ENCODE measurements around the gene MICB. TPM values are rescaled to one million over a fixed set of nuclear protein-coding genes. Genes with fewer than 3 reads are reported as not detected.

The MICB gene
- 3.6 TPM for total RNA-seq

GRCh38 chr6:31497531-31498476 lies at the start of gene MICB:
MICB (plus strand) TSS chr6:31498145; CDS start chr6:31498194, 49 bp downstream.

GRCh38 chr6:31528821-31529328 lies 30.9 kb downstream of the MICB start, which contains the start of gene MCCD1:
MCCD1 (plus strand) TSS chr6:31528962; CDS start chr6:31529015, 53 bp downstream.

GRCh38 chr6:31541658-31542521 lies 43.9 kb downstream of the MICB start, which contains the start of gene DDX39B:
DDX39B (minus strand) TSS chr6:31542003; CDS start chr6:31540532, 1,471 bp downstream.

GRCh38 chr6:31546339-31546957 lies 48.5 kb downstream of the MICB start, which contains the start of gene ATP6V1G2:
ATP6V1G2 (minus strand) TSS chr6:31546608; CDS start chr6:31546559, 49 bp downstream.

GRCh38 chr6:31546958-31547726 lies 49.2 kb downstream of the MICB start, which contains the start of gene NFKBIL1:
NFKBIL1 (plus strand) TSS chr6:31547608; CDS start chr6:31547695, 87 bp downstream.

Small RNA genes lying within 50 kb of the gene (small RNA-seq; reads per million reads assigned to genes)
- gene AL663061.1 (ENCODE audit: low replicate concordance), result not detected
- gene RF00019 (ENCODE audit: low replicate concordance), result not detected
- 443 reads per million, percentile 99 among the genes with 10 or more reads in this experiment for gene SNORD117 (ENCODE audit: low replicate concordance)
- gene SNORD84 (ENCODE audit: low replicate concordance), result not detected

Other genes starting within 250 kb of the MICB start
- gene HLA-C, start 226.1 kb upstream of the MICB start, total RNA-seq, result 125 TPM
- gene HLA-B, start 141.0 kb upstream of the MICB start, total RNA-seq, result 297 TPM
- 8.1 TPM for gene MICA, start 94.5 kb upstream of the MICB start, total RNA-seq
- 9.8 TPM for gene MCCD1, start 30.8 kb downstream of the MICB start, total RNA-seq
- 530 TPM for gene DDX39B, start 43.9 kb downstream of the MICB start, total RNA-seq
- gene ATP6V1G2, start 48.5 kb downstream of the MICB start, total RNA-seq, result 2.2 TPM
- gene NFKBIL1, start 49.5 kb downstream of the MICB start, total RNA-seq, result 26.4 TPM
- not detected for gene LTA, start 74.1 kb downstream of the MICB start, total RNA-seq
- 0.35 TPM for gene TNF, start 77.4 kb downstream of the MICB start, total RNA-seq
- 3.1 TPM for gene LTB, start 84.3 kb downstream of the MICB start, total RNA-seq
- 12.3 TPM for gene LST1, start 88.1 kb downstream of the MICB start, total RNA-seq
- gene NCR3, start 94.9 kb downstream of the MICB start, total RNA-seq, result 0.35 TPM
- 18.7 TPM for gene AIF1, start 117.1 kb downstream of the MICB start, total RNA-seq
- gene PRRC2A, start 122.6 kb downstream of the MICB start, total RNA-seq, result 111 TPM
- 208 TPM for gene BAG6, start 154.5 kb downstream of the MICB start, total RNA-seq
- 24.0 TPM for gene APOM, start 157.7 kb downstream of the MICB start, total RNA-seq
- gene C6orf47, start 162.6 kb downstream of the MICB start, total RNA-seq, result 18.3 TPM
- gene GPANK1, start 166.9 kb downstream of the MICB start, total RNA-seq, result 16.5 TPM
- gene CSNK2B, start 167.9 kb downstream of the MICB start, total RNA-seq, result 99.5 TPM
- gene LY6G5B, start 171.8 kb downstream of the MICB start, total RNA-seq, result 3.3 TPM
- gene LY6G5C, start 182.9 kb downstream of the MICB start, total RNA-seq, result 1.1 TPM
- 56.0 TPM for gene ABHD16A, start 205.2 kb downstream of the MICB start, total RNA-seq
- not detected for gene LY6G6F, start 208.7 kb downstream of the MICB start, total RNA-seq
- gene LY6G6D, start 217.2 kb downstream of the MICB start, total RNA-seq, result not detected
- gene LY6G6C, start 223.6 kb downstream of the MICB start, total RNA-seq, result not detected
- 4.7 TPM for gene MPIG6B, start 225.2 kb downstream of the MICB start, total RNA-seq
- gene DDAH2, start 231.2 kb downstream of the MICB start, total RNA-seq, result 121 TPM
- 227 TPM for gene CLIC1, start 238.4 kb downstream of the MICB start, total RNA-seq
- 18.9 TPM for gene MSH5, start 241.9 kb downstream of the MICB start, total RNA-seq

Data from metanephros (tissue), 2 donors.